GM21825 (cell line): Measurements from ENCODE around the gene DERA.
"Not testable (repeated sequence)": the region's sequence is repeated elsewhere in the genome, so short reads cannot be mapped to it uniquely, and the experiment has no call there.

Source experiments
- ATAC-seq: cut with Tn5 transposase; IDR thresholded peaks from one replicate; pipeline ENCODE4 v1.9.1; 2021; ENCODE audit warnings: mild to moderate bottlenecking, moderate library complexity; ENCODE audit not compliant: unreplicated experiment

The DERA gene

DNA sequence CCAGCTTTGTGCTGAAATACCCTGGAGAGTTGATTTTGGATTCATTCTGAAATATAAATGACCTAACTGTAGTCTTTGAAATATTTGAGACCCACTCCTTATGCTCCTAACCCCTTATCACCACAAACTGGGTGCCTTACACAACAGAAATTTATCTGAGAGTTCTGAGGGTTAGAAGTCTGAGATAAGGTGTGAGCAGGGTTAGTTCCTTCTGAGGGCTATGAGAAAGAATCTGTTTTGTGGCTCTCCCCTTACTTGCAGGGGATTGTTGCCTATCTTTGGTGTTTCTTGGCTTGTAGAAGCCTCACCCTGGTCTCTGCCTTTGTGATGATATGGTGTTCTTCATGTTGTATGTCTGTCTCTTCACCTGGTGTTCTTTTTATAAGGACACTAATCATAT lies 91.7 kb downstream of the DERA start:
- no peak for ATAC-seq

DNA sequence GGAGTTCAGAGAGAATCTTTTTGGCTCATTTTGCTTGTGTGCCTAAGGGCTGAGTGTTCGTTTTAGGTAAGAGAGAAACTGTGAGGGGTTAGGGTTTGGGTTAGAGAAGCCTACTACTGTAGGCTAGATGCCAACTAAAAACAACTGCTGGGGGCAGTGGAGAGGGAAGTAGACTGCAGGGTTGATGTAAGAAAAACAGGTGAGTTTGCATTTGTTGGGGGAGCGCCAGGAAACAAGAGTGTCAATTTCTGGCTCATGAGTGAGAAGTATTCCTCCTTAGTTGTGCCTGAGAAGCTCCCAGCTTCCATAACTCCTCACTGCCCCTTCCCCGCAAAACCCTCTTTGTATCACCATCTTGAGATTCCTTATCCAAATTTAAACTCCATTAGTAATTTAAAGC lies 92.3 kb downstream of the DERA start:
- no peak for ATAC-seq

DNA sequence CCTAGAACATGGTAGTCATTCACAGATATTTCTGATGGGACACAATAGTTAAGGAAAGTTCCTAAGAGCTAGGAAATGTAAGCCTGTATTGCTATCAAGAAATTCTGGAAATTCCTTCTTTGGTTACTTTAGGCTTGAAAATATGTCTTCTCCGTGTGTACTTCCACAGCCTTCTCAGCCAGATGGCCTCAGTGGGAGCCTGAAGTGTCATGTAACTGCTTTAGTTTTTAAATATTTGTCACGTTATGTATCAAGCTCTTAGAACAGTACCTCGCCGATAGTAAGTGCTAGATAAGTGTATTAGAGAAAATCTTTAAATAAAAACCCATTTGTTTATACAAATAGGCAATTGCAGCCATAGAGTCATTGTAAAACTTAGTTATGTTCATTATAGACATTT lies 95.6 kb downstream of the DERA start:
- no peak for ATAC-seq

DNA sequence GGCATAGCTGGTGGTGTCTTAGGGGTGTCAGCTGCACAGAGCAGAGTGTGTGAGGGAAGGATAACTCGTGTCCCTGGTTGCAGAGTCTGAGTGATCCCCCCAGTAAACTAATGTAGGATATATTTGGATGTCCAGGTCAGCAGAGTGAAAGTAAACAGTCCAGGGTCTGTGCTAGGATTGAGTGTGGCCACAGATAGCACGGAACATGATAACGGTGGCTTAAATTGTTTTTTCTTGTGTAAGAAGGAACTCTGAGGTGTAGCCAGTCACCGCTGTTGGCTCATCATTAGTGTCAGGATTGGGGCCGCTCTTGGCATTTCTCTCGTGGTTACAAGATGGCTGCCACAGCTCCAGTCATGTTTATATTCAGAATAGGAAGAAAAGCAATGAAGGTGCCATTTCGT lies 97.3 kb downstream of the DERA start:
- ATAC-seq = no peak

DNA sequence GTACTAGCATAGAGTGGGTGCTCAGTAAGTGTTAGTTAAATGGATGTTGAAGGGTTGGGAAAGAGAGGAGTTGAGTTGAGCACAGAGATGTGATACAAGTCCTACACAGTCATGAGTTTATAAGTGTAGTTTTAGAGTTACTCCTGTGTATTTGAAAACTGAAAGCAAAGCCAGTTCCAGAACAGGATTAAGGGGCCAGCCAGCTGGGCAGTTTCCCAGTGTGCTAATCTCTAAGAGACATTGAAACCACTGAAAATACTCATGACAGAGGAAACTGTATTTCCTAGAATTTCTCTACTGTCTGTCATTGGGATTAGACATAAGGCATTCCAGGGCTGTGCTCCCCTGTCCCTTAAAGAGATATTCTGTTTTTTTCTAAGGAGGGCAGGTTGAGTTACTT lies 101.0 kb downstream of the DERA start:
- no peak for ATAC-seq

DNA sequence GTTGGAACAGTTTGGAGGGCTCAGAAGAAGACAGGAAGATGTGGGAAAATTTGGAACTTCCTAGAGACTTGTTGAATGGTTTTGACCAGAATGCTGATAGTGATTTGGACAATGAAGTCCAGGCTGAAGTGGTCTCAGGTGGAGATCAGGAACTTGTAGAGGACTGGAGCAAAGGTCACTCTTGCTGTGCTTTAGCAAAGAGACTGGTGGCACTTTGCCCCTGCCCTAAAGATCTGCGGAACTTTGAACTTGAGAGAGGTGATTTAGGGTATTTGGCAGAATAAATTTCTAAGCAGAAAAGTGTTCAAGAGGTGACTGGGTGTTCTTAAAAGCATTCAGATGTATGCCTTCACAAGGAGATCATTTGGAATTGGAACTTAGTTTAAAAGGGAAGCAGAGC lies 102.6 kb downstream of the DERA start:
- ATAC-seq = not testable (repeated sequence)

DNA sequence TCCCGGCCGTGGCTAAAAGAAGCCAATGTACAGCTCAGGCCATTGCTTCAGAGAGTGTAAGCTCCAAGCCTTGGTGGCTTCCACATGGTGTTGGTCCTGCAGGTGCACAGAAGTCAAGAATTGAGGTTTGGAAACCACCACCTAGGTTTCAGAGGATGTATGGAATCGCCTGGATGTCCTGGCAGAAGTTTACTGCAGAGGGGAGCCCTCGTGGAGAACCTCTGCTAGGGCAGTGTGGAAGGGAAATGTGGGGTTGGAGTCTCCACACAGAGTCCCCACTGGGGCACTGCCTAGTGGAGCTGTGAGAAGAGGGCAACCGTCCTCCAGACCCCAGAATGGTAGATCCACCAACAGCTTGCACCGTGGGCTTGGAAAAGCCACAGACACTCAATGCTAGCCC lies 103.3 kb downstream of the DERA start:
- ATAC-seq = not testable (repeated sequence)

DNA sequence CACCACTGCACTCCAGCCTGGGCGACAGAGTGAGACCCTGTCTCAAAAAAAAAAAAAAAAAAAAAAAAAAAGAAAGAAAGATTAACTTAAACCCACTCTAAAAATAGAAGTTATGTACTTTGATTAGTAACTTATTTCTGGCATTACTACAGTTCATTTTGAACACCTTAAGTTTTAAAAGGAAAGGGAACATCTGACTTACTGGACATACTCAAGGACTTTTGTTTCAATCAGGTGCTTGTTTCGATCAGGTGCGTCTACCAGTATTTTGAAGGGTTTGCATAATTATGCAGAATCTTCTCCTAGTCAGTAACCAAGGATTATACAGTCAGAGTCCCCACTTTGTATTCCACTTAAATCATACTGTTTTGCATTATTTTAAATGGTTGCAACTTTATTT lies 105.6 kb downstream of the DERA start:
- ATAC-seq = no peak

DNA sequence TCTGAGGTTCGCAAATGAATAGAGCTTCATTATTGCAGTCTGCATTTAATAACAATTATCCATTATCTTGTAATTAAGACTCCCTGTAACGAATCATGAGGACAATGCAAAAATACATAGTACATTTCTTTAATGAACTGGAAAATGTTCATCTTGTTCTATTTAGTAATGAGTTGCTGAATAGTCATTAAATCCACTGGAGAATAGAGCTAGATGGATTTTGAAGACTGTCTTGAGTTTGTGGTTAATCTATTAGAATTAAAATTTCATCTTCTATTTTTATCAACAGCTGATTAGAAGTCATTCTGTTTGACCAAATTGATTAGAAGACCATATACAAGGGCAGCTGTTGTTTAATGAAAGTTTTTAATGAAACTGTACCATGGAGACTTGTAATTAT lies 107.2 kb downstream of the DERA start:
- ATAC-seq = no peak

DNA sequence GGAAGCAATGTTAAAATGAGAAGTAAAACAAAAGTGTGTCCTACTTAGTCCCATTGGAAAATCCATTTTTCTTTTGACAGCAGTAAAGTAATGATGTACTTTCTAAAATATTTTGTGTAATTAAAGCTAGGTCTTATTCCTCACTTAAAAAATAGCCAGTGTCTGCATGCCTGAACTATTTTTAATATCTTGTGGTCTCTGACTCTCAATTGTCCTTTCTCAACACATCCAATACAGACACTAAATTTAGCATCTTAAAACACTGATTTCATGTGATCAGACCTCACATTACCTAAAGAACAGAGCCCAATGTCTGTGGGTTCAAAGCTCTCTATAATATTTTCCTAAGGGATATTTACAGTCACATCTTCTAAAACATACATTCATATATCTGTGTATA lies 108.0 kb downstream of the DERA start:
- no peak for ATAC-seq

DNA sequence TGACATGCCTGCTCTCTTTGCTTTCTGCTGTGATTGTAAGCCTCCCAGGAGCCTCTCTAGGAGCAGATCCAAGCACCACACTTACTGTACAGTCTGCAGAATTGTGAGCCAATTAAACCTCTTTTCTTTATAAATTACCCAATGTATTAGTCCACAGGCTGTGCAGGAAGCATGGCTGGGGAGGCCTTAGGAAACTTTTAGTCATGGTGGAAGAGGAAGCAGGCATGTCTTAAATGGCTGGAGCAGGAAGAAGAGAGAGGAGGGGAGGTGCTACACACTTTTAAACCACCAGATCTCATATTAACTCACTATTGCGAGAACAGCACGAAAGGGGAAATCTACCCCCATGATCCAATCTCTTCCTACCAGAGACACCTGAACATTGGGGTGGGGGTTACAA lies 108.9 kb downstream of the DERA start:
- no peak for ATAC-seq

DNA sequence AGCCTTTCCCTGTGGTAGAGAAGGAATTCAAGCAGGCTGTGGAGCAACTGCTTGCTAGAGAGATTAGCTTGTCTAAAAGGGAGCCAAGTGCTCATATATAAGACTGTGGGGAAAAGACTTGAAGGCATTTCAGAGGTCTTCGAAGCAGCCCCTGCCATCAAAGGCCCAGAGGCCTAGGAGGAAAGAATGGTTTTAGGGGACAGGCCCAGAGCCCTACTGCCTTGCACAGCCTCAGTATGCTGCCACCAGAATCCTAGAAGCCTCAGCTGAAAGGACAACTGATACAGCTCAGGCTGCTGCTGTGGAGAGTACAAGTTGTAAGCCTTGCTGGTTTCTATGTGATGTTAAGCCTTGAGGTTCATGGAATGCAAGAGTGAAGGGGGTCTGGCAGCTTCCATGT lies 109.9 kb downstream of the DERA start:
- ATAC-seq = no peak

DNA sequence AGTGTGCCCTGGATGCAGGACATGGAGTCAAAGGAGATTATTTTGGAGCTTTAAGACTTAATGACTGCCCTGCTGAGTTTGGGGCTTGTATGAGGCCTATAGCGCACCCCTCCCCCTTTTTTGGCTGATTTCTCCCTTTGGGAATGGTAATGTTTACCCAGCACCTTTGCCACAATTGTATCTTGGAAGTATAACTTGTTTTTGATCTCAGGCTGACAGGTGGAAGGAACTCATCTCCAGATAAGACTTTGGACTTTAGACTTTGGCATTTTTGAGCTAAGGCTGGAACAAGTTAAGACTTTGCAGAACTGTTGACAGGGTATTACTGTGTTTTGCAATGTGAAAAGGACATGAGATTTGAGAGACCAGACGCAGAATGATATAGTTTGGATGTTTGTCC lies 110.5 kb downstream of the DERA start:
- ATAC-seq = no peak

DNA sequence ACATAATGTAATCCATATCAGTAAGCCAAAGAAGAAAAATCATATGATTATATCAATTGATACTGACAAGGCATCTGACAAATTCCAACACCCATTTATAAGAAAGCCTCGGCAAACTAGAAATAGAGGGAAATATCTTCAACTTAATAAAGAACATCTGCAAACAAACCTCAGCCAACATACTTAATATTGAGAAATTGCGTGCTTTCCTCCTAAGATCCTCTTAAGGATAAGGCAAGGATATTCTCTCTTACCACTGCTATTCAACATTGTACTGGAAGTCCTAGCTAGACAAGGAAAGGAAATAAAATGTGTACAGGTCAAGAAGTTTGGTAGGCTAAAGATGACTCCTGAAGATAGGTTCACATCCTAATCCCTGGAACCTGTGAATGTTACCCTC lies 115.9 kb downstream of the DERA start:
- ATAC-seq = no peak

DNA sequence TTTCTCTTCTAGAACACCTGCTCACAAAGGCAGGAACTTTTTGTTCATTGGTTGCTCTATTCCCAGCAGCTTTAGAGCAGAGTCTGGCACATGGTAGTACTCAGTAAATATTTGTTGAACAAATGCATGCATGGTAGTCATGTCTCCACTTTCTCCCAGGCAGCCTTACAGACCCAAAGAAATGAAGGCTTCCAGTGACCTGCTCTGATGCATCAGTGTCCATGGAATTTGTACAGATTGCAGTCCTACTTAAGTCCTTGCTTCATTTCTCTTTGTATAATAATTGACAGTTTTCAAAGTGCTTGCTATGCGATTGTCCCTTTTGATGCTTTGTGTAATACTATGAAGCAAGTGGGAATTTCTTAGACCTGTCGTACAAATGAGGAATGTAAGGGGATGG lies 119.6 kb downstream of the DERA start:
- ATAC-seq = no peak

DNA sequence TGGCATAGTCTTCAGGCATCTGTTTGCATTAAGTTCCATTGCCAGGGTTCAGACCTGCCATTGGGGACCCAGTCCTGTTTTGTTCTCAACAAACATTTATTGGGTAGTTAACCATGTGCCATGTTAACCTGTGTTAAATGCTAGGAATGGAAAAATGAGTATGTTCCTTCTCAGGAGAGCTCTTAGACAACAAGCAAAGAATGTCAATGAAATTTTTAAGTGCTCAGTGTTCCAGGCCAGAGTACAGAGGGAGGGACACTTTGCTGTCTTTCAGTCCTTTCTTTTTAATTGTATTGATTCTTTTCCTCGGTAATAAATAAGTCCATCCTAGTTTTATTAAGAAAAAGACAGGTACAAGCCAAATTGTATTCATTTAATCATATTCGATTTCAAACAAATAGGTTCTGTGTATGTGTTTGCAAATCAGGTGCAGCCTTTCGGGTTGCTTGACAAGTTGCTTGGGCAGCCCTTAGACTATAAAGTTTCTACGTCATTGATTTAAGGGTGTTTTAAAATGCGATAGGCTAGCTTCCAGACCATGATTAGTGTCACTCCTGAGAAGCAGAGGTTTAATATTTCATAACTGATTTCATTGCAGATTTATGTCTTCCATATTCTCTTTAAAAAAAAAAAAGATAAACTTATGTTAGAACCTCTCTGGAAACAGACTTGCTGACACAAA lies 123.1 kb downstream of the DERA start:
- ATAC-seq = no peak

DNA sequence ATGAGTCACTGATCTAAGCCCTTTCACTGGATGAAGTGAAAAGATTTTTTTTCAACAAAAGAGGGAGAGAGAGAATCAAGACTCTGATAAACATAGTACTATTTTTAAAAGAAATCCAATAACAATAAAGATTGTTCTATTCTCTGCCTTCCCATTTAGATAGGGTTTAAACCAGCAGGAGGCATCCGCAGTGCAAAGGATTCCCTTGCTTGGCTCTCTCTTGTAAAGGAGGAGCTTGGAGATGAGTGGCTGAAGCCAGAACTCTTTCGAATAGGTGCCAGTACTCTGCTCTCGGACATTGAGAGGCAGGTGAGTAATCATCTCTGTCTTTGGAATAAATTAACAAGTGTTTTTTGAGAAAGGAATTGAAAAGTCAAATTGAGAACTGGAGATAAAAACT lies 124.9 kb downstream of the DERA start:
- no peak for ATAC-seq

DNA sequence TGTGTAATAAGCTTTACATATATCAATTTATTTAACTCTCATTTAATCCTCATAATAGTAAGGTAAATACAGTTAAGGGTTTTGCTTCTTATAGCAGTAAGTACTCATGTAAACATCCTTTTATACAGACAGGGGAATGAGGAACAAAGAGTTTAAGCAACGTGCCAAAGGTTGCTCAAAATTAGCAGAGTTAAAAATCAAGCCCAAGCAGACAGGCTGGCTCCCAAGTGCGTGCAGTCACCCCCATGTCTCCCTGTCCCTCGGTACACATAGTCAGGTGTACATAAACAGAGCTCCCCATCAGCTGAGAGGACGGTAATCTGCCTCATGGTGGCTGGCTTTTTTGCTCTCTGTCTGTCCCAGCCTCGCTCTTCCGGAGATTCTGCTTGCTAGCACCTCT lies 126.4 kb downstream of the DERA start:
- ATAC-seq = no peak

DNA sequence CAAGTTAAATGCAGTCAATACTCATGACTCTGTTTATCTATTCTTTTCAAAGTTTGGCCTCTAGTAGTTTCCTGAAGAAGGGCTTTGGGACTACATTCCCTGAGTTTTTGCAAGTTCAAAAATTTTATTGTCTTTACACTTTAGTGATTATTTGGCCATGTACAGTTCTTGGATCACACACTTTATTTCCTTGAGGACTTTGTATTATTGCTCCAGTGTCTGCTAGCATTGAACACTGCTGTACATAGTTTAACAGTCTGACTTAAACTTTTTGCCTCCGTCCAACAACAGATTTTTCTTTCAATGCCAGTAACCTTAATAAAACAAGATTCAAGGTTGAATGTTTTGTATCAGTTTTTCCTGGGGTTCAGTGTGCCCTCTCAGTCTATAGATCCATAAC lies 132.3 kb downstream of the DERA start:
- ATAC-seq = no peak

DNA sequence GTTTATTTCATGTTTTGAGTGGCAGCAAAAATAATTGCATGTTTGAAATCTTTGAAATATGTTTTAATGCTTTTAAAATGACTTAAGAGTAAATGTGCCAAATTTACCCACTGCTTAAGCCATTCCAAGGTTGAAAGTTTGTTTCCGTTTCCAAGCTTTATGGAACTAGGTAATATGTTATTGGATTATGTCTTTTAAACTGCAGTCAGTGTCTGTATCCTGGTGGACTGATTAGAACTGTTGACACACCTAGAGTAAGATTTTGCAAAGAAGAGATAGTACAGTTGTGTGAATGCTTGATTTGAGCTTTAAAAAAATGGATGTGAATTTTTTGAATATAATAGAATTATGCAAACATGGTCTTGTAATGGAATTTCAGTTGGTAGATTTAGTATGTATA lies 135.1 kb downstream of the DERA start:
- ATAC-seq = no peak

DNA sequence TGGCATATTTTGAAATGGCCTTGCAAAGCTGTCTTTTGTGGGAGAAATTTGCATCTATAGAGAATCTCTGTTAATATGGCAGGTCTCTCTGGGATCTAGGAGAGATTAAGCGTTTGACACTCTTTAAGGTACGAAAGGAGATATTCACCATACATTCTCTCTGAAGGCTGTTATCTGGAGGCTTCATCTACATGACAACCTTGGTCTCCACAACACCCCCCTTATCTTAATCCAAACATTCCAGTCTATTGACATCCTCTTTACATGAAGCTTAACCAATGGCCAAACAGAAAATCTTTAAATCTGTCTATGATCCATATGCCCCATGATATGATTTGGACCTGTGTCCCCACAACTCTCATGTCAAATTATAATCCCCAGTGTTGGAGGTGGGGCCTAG lies 137.4 kb downstream of the DERA start:
- ATAC-seq = no peak

DNA sequence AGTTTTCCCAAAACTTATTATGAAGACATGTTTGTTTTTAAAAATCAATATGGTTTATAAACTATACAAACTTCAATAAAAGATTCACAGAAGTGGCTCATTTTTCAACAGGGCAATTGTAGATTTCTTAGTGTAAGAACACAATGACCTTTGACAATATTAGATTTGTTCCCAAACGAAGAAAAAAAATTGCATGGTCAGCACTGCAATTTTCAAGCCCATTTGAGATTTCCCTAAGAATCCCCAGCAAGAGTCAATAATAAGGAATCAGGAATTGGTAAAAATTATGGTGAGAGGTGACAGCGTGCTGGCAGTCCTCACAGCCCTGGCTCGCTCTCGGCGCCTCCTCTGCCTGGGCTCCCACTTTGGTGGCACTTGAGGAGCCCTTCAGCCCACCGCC lies 145.8 kb downstream of the DERA start:
- no peak for ATAC-seq

DNA sequence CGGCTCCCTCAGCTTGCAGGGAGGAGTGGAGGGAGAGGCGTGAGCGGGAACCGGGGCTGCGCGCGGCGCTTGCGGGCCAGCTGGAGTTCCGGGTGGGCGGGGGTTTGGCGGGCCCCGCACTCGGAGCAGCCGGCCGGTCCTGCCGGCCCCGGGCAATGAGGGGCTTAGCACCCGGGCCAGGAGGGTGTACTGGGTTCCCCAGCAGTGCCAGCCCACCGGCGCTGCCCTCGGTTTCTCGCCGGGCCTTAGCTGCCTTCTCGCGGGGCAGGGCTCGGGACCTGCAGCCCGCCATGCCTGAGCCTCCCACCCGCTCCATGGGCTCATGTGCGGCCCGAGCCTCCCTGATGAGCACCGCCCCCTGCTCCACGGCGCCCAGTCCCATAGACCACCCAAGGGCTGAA lies 146.2 kb downstream of the DERA start:
- not testable (repeated sequence) for ATAC-seq

DNA sequence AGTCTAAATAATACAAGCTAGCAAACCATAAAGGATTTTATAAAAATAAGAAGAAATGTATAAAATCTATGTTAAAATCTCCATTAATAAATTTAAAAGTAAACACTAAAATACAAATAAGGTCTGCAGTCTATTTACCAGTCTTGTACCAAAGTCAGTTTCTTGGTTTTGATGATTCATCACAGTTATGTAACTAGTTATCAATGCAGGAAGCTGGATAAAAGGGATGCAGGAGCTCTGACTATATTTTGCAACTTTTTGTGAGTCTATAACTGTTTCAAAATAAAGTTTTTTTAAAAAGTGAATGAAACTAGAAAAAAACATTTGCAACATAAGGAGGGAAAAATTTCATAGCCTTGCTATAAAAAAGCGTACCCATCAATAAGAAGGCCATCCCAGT lies 151.5 kb downstream of the DERA start:
- ATAC-seq = no peak
